ENCODE data around the gene PARD3.

Gene PARD3

DNA sequence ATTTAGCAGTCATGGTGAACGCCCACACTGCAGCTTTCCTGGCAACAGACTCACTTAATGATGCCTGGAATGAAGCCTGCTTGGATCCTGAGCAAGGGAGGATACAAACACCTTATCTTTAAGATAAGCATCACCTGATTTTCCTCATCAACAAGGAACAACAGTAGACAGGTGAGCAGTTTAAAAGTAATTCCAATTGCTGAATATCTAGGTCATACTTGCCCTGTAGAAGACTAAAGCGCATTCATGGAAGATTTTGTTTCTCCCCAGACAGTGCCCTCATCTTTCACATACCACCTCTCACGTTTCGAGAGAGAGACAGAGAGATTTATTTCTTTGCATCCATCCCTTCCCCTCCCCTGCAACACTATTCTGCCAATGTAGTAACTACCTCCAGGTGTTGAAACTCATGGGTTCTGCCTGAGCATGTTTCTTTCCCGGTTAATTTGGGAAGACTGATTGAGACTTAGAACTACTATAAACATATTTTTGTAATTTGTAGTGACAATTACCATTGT is 660.7 kb downstream of the PARD3 start:
- DNase-seq (ENCODE audit: low read depth): no peak

DNA sequence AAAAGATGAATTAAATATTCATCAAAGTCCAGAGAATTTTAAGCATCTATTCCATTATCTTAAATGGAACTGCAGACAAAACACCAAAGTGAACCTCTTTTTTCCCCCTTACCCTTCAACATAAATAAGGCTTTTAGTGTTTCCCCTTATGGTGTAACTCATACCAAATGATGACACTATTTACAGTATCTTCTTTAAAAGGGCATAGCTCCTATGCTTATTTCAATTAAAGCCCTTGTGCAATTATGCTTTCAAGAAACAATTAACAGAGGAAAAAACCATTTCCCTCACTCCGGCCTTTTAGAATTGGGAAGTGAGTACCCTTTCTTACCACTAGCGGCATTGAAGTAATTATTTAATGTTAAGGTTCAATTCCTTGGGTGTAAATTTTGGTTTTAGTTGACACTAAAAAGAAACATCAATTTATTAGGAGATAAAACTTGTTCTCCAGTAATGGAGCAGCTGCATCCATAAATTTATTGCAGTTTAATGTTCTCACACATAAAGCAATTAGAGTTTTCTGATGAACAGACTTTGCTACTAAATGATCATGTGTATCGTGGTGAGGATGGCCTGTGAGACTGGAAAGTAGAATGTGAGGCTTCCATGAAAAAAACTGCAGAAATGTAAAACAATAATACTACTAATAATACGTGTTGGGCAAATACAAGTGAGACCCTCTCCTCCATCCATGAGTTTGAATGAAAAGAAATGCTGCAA is 661.3 kb downstream of the PARD3 start:
- no peak for DNase-seq (ENCODE audit: low read depth)

DNA sequence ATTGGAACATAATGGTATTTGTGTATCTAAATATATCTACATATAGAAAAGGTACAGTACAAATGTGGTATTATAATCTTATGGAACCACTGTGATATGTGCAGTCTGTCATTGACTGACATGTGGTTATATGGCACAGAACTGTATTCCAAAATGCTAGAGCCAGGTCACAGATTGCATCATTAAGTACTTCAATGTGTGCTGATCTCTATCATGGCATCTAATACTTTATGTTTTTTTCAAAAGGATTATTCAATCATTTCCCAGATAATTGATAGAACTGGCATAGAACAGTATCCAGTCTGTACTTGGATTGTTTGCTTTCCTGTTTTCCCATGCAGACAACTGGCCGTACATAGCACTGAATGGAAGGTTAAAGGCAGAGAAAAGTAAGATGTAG is 662.7 kb downstream of the PARD3 start:
- DNase-seq (ENCODE audit: low read depth): no peak

GRCh38 chr10:34151931-34152330 is 663.2 kb downstream of the PARD3 start:
- no peak for DNase-seq (ENCODE audit: low read depth)

GRCh38 chr10:34151481-34151880 is 663.6 kb downstream of the PARD3 start:
- no peak for DNase-seq (ENCODE audit: low read depth)

- no peak for DNase-seq (ENCODE audit: low read depth)
These were observed 665.0 kb downstream of the PARD3 start for GRCh38 chr10:34150103-34150502.

DNA sequence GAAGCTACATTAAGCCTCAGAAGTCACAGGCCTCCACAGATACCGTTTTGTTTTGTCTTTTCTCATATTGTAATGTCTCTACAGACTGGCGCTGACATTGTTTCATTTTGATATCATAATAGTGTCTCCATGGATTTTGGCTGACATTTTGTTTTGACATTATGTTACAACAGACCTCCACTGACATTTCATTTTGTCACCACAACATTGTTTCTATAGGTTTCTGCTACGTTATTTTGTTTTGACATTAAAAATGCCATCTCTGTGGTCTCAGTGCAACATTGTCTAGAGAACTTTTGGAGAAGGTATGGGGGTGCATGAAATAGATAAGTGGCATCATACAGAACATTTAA is 666.8 kb downstream of the PARD3 start:
- DNase-seq (ENCODE audit: low read depth): no peak

- DNase-seq (ENCODE audit: low read depth): no peak
These were observed 667.3 kb downstream of the PARD3 start for GRCh38 chr10:34147641-34148304.

GRCh38 chr10:34145715-34146114 is 669.4 kb downstream of the PARD3 start:
- no peak for DNase-seq (ENCODE audit: low read depth)

GRCh38 chr10:34143466-34143865 is 671.6 kb downstream of the PARD3 start:
- DNase-seq (ENCODE audit: low read depth): no peak

DNA sequence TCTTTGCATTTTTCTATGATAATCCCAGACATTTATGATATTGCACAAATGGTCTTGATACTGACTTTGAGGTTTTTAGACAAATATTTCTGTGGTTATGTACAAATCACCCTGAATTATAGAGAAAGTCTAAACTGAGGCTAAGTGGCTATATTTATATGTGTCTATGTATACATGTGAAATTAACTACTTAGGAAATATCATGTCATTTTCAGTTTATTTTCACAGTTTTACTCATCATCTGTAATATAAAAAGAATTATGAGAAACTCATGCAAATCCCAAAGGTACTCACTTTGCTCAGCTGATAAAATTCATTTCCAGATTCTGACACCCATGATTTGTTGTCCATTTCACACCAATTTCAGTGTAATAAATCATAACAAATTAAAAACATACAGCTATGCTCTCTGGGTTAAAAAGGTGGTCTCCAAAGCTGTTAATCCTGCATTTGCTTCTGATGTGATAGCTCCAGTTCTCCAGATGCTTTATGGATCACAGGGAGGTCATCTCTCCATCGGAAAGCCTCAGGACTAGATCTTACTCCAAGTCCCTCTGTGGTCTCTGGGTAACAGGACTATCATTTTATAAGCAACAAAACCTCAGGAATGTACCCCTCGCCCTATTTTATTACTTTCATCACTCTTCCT is 673.9 kb downstream of the PARD3 start:
- no peak for DNase-seq (ENCODE audit: low read depth)

DNA sequence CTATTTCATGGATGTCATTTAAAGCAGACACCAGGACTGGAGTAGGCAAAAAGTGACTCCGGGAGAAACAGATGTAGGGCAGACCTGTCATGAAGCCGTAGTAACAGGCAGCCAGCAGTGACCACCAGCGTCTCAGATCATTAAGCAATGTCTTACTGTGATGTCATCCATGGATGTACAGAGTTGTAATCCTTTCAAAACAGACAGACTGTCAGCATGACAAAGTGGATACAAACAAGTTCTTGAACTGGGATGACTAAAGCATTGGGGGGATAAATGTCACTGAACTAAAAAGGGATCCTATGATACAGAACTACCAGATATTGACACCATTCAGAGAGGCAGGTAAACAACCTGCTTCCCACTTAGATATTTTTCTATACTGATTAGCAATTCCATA is 675.5 kb downstream of the PARD3 start:
- no peak for DNase-seq (ENCODE audit: low read depth)

DNA sequence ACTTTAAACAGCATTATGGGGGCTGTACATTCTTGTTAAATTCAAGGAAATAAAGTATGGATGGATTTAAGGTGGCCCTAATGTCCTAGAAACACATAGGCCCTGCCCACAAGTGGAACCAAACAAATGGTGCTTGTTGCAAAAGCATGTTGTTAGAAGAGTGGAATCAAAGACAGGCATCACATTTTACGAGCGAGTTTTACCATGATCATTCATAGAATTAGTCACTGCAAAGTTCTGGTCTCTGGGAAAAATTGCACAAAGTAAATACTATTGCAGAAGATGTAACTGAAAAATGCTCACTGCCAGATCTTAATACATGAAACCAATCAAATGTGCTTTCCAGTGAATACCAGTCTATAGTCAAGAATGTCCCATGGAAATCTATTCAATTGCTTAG is 677.1 kb downstream of the PARD3 start:
- DNase-seq (ENCODE audit: low read depth): no peak

DNA sequence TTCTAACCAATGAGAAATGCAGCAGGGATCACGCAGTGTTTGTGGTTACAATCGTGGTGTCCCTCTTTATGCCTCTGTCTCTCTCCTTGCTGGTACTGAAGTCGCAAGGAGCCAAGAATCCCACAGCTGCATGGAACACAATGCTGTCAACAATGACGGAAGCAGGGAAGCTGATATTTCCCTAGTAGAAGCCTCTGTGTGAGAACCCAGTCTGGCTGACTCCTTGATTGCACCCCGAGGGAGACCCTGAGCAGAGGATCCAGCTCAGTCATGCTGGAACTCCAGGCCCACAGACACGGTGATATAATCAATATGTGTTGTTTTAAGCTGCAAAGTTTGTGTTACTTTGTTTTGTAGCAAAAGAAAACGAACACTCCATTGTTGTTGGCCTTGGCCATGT is 677.9 kb downstream of the PARD3 start:
- no peak for DNase-seq (ENCODE audit: low read depth)

DNA sequence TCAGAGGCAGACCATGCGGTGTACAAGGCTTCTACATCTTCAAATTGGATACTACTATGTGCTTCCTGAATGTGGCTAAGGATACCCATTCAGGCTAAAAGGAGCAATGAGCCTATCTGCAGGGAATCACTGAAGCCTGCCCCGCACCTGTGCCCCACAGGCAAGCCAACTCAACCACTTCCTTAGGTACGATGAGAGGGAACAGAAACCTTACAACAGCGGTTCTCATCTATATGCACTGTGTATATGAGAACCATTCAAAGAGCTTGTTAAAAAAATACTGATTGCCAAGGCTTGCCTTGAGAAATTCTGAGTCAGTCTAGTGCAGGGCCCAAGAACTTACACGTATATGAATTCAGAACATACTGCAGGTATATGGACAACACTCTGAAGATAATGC is 679.6 kb downstream of the PARD3 start:
- DNase-seq (ENCODE audit: low read depth): no peak

DNA sequence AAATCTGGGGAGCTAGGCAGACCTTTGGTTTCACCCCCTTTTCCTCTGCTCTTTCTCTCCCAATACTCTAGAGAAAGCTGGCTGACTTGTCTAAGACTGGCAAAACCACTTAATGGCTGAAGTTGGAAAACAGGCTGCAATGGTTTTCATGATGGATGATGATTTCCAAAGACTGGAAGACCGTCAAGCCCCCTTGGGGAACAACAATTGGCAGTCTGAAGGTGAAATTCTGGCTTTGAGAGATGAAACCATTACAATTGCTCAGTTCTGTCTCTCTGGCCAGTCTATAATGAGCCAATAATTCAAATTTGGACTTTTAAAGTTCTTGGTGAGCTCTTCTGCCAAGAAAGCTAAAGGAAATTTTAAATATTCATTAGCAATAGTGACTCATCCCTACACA is 680.5 kb downstream of the PARD3 start:
- DNase-seq (ENCODE audit: low read depth): no peak

DNA sequence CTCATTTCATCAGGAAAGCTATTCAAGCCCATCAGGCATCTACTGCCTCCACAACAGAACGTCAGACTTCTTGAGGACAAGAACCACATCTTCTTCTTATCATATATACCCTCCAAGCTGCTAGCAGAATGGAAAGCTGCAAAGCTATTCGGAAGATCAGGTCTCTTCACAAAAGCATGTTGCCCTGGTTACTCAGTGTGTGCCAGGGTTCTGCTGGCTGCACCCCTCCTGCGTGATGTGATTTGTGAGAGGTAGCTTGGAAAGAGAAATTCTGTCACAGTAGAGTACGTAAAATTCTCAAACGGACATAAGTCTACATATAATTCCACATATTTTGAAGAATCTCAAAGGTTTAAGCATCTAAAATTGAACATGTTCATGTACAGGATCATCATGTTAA is 681.7 kb downstream of the PARD3 start:
- DNase-seq (ENCODE audit: low read depth): no peak

DNA sequence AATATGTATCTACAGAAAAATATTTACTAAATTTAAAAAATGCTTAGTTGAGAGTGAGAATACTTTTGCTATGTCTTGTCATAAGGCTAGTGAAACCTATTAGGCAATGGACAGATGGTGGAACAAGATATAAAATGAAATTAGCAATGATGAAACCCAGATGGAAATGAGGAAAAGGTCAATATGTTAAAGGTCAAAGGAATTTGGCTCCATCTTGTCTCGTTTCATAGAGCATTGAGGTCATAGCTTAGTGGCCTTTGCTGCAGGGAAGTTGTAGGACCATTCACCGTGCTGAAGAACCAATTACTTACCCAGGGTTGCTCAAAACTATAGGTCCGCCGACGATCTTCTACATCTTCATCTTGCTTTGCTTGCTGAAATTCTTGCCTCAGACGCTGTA is 683.9 kb downstream of the PARD3 start:
- DNase-seq (ENCODE audit: low read depth): no peak

DNA sequence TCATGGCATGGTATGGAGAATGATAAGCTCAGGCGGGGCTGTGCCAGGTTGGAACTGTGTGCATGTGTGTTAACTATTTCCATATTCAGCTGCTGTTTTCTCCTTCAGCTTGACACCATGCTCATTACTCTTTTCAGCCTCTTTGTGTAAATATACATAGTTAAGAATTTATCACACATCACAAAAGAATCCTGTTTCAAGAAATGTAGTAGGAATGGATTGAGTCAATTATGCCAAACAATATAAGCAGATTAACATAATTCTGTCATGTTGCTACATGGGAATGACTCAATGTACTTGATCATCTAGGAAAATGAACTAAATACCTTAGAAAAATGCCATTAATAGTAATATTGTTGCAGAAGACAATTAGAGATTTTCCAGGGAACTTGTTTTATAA is 687.4 kb downstream of the PARD3 start:
- no peak for DNase-seq (ENCODE audit: low read depth)

DNA sequence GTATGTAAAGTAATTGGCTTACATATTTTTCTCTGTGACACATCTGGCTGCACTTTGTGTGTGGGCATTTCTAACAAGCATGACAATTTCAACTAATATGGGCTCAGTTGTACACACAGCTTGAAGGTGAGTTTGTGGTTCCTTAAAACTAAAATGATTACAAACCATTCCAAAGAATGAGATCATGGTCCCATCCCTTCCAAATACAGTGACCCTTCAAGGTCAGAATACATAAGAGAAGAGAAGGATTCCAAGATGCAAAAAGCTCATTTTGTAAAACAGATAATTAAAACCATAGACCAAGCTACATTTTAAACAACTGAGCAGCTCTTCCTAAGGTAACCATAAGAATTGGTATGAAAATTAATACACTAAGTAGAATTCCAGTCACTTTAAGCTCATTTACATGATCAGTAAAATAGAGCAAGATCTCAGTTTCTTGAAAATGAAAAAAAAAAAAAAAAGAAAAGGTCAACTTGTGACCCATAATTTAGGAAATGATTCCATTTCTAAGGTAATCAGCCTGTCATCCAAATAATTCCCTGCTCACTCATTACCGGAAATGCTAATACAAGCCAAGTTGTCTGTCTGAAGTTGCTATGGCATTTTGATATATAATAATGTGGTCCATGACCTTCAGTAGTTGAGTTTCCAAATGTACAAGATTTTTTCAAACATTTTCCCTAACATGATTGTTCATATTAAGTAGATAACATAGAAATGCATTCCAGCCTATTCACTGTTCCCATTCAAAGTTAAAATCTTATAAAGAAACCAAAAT is 688.5 kb downstream of the PARD3 start:
- no peak for DNase-seq (ENCODE audit: low read depth)

DNA sequence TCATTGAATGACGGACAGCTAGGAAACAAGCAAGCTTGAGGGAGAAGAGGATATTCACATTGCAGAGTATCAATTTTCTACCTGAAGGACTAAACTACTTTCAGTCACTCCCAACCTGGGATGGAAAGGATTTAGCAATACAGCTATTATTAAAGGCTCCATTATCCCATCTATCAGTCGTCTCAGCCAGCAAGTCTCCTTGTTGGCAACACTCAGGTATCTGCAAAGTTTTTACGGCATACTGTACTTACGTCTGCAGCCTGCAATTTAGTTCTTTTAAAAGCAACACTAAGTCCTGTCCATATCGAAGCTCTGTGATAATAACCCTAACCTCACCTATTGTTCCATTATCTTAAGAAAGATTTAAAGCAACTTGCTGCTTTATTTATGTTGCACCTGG is 689.4 kb downstream of the PARD3 start:
- DNase-seq (ENCODE audit: low read depth): no peak

GRCh38 chr10:34124522-34125035 is 690.5 kb downstream of the PARD3 start:
- no peak for DNase-seq (ENCODE audit: low read depth)
